ENCODE results near the gene CNPY4.
A peak's percentile ranks its signal among the peaks of the same experiment; 100 is the strongest.

The CNPY4 gene

DNA sequence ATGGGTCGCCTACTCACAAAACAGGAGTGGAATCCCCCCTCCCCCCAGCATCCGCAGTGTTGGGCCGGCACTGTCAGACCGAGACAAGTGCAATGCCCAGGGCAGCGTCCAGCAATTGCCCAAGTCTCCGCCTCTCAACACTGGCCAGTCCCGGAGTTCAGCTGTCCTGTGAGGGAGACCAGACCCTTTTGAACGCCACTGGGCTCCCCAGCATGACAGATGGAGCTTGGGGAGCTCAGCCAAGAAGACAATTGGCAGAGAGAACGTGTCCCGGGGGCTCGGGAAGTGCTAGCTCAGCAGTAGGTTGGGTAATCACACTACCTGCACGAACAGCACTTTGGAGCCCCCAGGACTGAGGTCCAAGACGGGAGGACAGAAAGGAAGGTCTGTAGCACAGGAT, 25.9 kb upstream of the CNPY4 start:
- H3K4me3 ChIP-seq (ENCODE audit: low read depth, low read length), result no peak overlapping the region
- TF ChIP-seq MYC (IDR thresholded peaks at IDR 0.05; ENCODE audit: low read depth, low read length) (no peak), POLR2A (IDR thresholded peaks at IDR 0.05; ENCODE audit: extremely low read depth, insufficient read length) (no peak)
- TF ChIP-seq, protein P1, sequence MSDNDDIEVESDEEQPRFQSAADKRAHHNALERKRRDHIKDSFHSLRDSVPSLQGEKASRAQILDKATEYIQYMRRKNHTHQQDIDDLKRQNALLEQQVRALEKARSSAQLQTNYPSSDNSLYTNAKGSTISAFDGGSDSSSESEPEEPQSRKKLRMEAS (IDR thresholded peaks at IDR 0.05; ENCODE audit: low read depth, low read length), result no peak
- TF ChIP-seq, protein P2, sequence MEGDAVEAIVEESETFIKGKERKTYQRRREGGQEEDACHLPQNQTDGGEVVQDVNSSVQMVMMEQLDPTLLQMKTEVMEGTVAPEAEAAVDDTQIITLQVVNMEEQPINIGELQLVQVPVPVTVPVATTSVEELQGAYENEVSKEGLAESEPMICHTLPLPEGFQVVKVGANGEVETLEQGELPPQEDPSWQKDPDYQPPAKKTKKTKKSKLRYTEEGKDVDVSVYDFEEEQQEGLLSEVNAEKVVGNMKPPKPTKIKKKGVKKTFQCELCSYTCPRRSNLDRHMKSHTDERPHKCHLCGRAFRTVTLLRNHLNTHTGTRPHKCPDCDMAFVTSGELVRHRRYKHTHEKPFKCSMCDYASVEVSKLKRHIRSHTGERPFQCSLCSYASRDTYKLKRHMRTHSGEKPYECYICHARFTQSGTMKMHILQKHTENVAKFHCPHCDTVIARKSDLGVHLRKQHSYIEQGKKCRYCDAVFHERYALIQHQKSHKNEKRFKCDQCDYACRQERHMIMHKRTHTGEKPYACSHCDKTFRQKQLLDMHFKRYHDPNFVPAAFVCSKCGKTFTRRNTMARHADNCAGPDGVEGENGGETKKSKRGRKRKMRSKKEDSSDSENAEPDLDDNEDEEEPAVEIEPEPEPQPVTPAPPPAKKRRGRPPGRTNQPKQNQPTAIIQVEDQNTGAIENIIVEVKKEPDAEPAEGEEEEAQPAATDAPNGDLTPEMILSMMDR (IDR thresholded peaks at IDR 0.05; ENCODE audit: low read depth, low read length), result no peak
- DNase-seq (ENCODE audit: low read depth), result no peak

DNA sequence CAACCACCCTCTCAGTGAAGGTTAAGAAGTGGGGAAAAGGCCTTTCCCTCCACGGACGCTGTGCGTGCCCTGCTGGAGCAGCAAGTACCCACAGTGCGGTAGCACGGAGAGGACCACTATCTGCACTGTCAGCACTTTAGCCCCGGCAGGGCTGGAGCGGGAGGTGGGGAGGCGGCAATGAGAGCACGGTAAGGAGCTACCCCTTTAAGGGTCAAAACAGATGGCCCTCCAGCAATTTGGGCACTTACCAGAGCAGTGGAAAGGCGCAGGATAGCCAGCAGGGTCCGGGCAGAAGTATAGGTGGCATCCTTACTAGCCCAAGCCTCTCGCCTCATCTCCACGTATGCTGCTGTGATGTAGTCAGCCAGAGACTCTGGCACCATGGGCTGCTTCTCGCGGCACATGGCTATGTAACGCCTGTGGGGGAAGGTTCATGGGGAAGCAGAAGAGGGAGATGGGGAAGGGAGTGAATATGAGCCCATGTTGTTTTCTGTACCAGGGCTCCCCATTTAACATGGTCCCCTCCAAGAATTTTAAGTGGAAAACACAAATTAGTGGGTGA, 25.4 kb upstream of the CNPY4 start:
- no peak for DNase-seq (ENCODE audit: low read depth)
- no peak for TF ChIP-seq MYC (IDR thresholded peaks at IDR 0.05; ENCODE audit: low read depth, low read length)
- no peak overlapping the region for H3K4me3 ChIP-seq (ENCODE audit: low read depth, low read length)

DNA sequence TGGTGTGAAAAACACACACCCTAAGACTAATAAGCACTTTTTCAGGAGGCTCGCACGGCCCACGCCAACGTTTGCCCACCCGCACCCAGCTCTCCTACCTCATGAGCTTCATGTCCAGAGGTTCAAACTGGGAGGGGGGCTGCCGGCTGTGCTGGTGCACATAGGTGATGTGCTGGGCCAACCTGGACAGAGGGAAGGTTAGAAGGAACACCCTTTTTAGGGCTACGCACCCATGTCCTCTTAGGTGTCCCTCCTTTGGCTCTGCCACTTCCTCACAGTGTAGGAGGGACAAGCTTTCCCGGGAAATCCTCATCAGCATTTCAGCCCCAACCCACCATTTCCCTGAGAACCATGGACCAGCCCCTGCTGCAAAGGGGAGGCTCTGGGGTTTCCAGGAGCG, 24.1 kb upstream of the CNPY4 start:
- H3K4me3 ChIP-seq (ENCODE audit: low read depth, low read length), result no peak overlapping the region
- DNase-seq (ENCODE audit: low read depth), result no peak
- TF ChIP-seq, protein P1 (IDR thresholded peaks at IDR 0.05; ENCODE audit: low read depth, low read length), result no peak
- TF ChIP-seq MYC (IDR thresholded peaks at IDR 0.05; ENCODE audit: low read depth, low read length) (no peak), POLR2A (IDR thresholded peaks at IDR 0.05; ENCODE audit: extremely low read depth, insufficient read length) (no peak)
- TF ChIP-seq, protein P2 (IDR thresholded peaks at IDR 0.05; ENCODE audit: low read depth, low read length), result no peak

DNA sequence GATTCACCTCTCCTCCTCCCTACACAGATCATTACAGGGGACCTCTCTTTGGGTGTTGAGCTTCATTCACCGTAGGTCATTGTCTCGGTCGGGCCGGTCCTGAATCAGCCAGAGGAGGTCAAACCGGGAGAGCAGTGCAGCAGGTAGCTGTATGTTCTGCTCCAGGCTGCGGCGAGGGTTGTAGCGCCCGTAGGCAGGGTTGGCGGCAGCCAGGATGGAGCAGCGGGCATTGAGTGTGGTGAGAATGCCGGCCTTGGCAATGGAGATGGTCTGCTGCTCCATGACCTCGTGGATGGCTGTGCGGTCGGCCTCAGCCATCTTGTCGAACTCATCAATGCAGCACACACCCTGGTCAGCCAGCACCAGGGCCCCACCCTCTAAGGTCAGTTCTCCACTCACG, 23.7 kb upstream of the CNPY4 start:
- H3K4me3 ChIP-seq (ENCODE audit: low read depth, low read length), result no peak overlapping the region
- DNase-seq (ENCODE audit: low read depth), result no peak
- TF ChIP-seq POLR2A (IDR thresholded peaks at IDR 0.05; ENCODE audit: extremely low read depth, insufficient read length), result no peak
- TF ChIP-seq MYC (IDR thresholded peaks at IDR 0.05; ENCODE audit: low read depth, low read length), result no peak
- TF ChIP-seq, protein P2 (IDR thresholded peaks at IDR 0.05; ENCODE audit: low read depth, low read length), result no peak
- TF ChIP-seq, protein P1 (IDR thresholded peaks at IDR 0.05; ENCODE audit: low read depth, low read length), result no peak

DNA sequence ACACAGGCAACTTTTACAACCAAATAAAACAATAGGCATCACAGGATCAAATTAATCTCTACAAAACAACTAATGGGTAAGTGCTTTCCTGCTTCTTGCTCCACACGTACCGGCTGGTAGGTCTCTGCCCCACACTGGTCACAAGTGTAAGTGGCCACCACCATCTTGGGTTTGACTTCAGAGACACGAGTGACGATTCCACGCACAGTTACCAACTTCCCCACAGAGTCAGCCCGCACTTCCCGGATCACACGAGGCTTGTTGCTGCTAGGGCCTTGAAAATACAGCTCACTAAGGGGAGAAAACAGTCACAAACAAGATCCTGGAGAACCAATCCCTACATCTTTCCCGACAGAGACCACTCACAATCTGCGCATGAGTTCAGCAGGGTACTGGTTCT, 20.5 kb upstream of the CNPY4 start:
- peak overlapping the region; percentile 99 for H3K4me3 ChIP-seq (ENCODE audit: low read depth, low read length)
- TF ChIP-seq MYC (IDR thresholded peaks at IDR 0.05; ENCODE audit: low read depth, low read length), result no peak
- TF ChIP-seq, protein P1 (IDR thresholded peaks at IDR 0.05; ENCODE audit: low read depth, low read length), result no peak
- DNase-seq (ENCODE audit: low read depth), result no peak

DNA sequence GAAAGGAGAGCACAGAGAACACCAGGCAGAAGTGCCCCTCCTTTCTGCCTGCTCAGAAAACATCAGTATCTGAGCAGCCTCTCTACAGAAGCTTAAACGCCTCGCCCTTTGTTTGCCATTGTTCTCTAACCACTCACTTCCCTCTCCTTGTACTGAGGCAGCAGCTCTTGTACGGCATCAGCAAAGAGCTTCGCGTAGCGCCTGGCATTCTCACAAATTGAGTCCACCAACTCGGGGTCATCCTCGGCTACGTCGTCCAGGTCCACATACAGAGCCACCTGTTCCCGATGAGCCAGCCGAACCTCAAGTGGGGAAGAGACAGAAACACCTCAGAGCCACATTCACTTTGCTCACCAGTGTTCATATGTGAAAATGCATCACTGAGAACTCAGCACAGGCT, 20.0 kb upstream of the CNPY4 start:
- no peak for DNase-seq (ENCODE audit: low read depth)
- TF ChIP-seq, protein P1 (IDR thresholded peaks at IDR 0.05; ENCODE audit: low read depth, low read length), result no peak
- TF ChIP-seq POLR2A (IDR thresholded peaks at IDR 0.05; ENCODE audit: extremely low read depth, insufficient read length), result no peak
- no peak; the same call in 1 of the 2 replicates for TF ChIP-seq MYC (IDR thresholded peaks at IDR 0.05; ENCODE audit: low read depth, low read length)
- TF ChIP-seq, protein P2 (IDR thresholded peaks at IDR 0.05; ENCODE audit: low read depth, low read length), result no peak

More for the DNA sequence above, 20.0 kb upstream of the CNPY4 start:
- H3K4me3 ChIP-seq (ENCODE audit: low read depth, low read length), result peak overlapping the region; percentile 99

Data from NB4 (cell line).